HEK293 (cell line): ENCODE measurements around the gene GBX1.

ENCODE experiments used
- CTCF ChIA-PET: fragments of 350-600 bp; formaldehyde crosslinking; extraction: SDS; loops from one replicate; lab custom pipeline; 2021; ENCODE audit warnings: antibody characterized with exemption; lab: Yijun Ruan, JAX
- POLR2A ChIA-PET: fragments of 300-600 bp; formaldehyde crosslinking; extraction: SDS; loops from one replicate; lab custom pipeline; 2020; ENCODE audit warnings: antibody characterized with exemption, inconsistent platforms; lab: Yijun Ruan, JAX
- H3K27ac ChIP-seq: fragments of 200-500 bp; sonication (Bioruptor generic); 2 replicates; pipeline ENCODE4 v1.5.1; 2014; ENCODE audit warnings: low read depth, low read length, control low read depth, inconsistent platforms; ENCODE audit errors: extremely low read depth
- H3K36me3 ChIP-seq, 2 experiments: fragments of 200-500 bp in 1 of 2; sonication (Bioruptor generic) in 1 of 2; 1 replicate in 1 of 2; 2 replicates in 1 of 2; pipeline ENCODE4 v1.5.1; 2014 to 2017; ENCODE audit warnings: inconsistent platforms in 2 of 2, low read length in 2 of 2; ENCODE audit not compliant: control insufficient read depth in 2 of 2, insufficient read depth in 1 of 2
- H3K4me1 ChIP-seq: fragments of 200-500 bp; sonication (Bioruptor generic); 2 replicates; pipeline ENCODE4 v1.5.1; 2014; ENCODE audit warnings: mild to moderate bottlenecking, low read length, inconsistent platforms; ENCODE audit not compliant: control insufficient read depth, insufficient read depth
- H3K4me3 ChIP-seq: 2 replicates; pipeline ENCODE4 v1.5.1; 2011; ENCODE audit warnings: low read depth, mild to moderate bottlenecking, control low read depth, low read length, moderate library complexity
- H3K9me3 ChIP-seq: fragments of 200-500 bp; sonication (Bioruptor generic); 2 replicates; pipeline ENCODE4 v1.5.1; 2014; ENCODE audit warnings: low read depth, low read length, inconsistent platforms; ENCODE audit not compliant: control insufficient read depth, insufficient read depth
- BCL6B ChIP-seq: fragments of 450-650 bp; formaldehyde crosslinking; IDR thresholded peaks from 2 replicates; pipeline ENCODE4 v1.5.1; 2017; ENCODE audit warnings: missing biosample characterization, missing genetic modification characterization
- GLIS1 ChIP-seq: fragments of 450-650 bp; formaldehyde crosslinking; IDR thresholded peaks from 2 replicates; pipeline ENCODE4 v1.5.1; 2016; ENCODE audit warnings: missing biosample characterization, missing genetic modification characterization
- PATZ1 ChIP-seq: fragments of 450-650 bp; formaldehyde crosslinking; IDR thresholded peaks from 2 replicates; pipeline ENCODE4 v1.5.1; 2016; ENCODE audit warnings: missing biosample characterization, missing genetic modification characterization
- PRDM10 ChIP-seq: fragments of 450-650 bp; formaldehyde crosslinking; IDR thresholded peaks from 2 replicates; pipeline ENCODE4 v1.5.1; 2016; ENCODE audit warnings: missing biosample characterization, missing genetic modification characterization
- ZFHX2 ChIP-seq: fragments of 450-650 bp; formaldehyde crosslinking; conservative IDR thresholded peaks from 2 replicates; pipeline ENCODE4 v1.5.1; 2016; ENCODE audit warnings: missing biosample characterization, missing genetic modification characterization
- ZIC2 ChIP-seq: fragments of 450-650 bp; formaldehyde crosslinking; IDR thresholded peaks from 2 replicates; pipeline ENCODE4 v1.5.1; 2016; ENCODE audit warnings: missing biosample characterization, missing genetic modification characterization
- ZNF280C ChIP-seq: fragments of 450-650 bp; formaldehyde crosslinking; IDR thresholded peaks from 2 replicates; pipeline ENCODE4 v1.5.1; 2016; ENCODE audit warnings: missing biosample characterization, missing genetic modification characterization
- ZNF350 ChIP-seq: fragments of 450-650 bp; formaldehyde crosslinking; IDR thresholded peaks from 2 replicates; pipeline ENCODE4 v1.5.0; 2017; ENCODE audit warnings: missing biosample characterization, mild to moderate bottlenecking, missing genetic modification characterization
- ZNF416 ChIP-seq: fragments of 450-650 bp; formaldehyde crosslinking; IDR thresholded peaks from 2 replicates; pipeline ENCODE4 v1.5.1; 2016; ENCODE audit warnings: missing biosample characterization, missing genetic modification characterization
- ZNF501 ChIP-seq: fragments of 450-650 bp; formaldehyde crosslinking; IDR thresholded peaks from 2 replicates; pipeline ENCODE4 v1.5.1; 2016; ENCODE audit warnings: missing biosample characterization, missing genetic modification characterization
- ZNF544 ChIP-seq: fragments of 450-650 bp; formaldehyde crosslinking; IDR thresholded peaks from 2 replicates; pipeline ENCODE4 v1.5.0; 2017; ENCODE audit warnings: missing biosample characterization, missing genetic modification characterization
- ZNF571 ChIP-seq: fragments of 450-650 bp; formaldehyde crosslinking; IDR thresholded peaks from 2 replicates; pipeline ENCODE4 v1.5.0; 2017; ENCODE audit warnings: missing biosample characterization, missing genetic modification characterization
- ZNF580 ChIP-seq: fragments of 450-650 bp; formaldehyde crosslinking; IDR thresholded peaks from 2 replicates; pipeline ENCODE4 v1.5.1; 2016; ENCODE audit warnings: missing biosample characterization, missing genetic modification characterization
- ZNF623 ChIP-seq: fragments of 450-650 bp; formaldehyde crosslinking; IDR thresholded peaks from 2 replicates; pipeline ENCODE4 v1.5.1; 2016; ENCODE audit warnings: missing biosample characterization, missing genetic modification characterization
- ZNF639 ChIP-seq: fragments of 450-650 bp; formaldehyde crosslinking; IDR thresholded peaks from 2 replicates; pipeline ENCODE4 v1.5.1; 2016; ENCODE audit warnings: missing biosample characterization, missing genetic modification characterization
- ZNF776 ChIP-seq: fragments of 450-650 bp; formaldehyde crosslinking; IDR thresholded peaks from 2 replicates; pipeline ENCODE4 v1.5.0; 2017; ENCODE audit warnings: missing biosample characterization, missing genetic modification characterization, borderline replicate concordance

GBX1 gene

GRCh38 chr7:151101621-151102396 is 65.7 kb downstream of the GBX1 start:
- H3K36me3 ChIP-seq: peaks cover 0 to 32% of the 10 kb centered on the region in 2 experiments; a peak in 2 of 3 replicates
- H3K27ac ChIP-seq: no peak overlapping the region
- no peaks in the 10 kb centered on the region for H3K4me1 ChIP-seq
- TF ChIP-seq ZNF280C: no peak
- 0 out of 2 replicates have a peak, but pooled peaks have one; percentile 28 for TF ChIP-seq ZFHX2
- TF ChIP-seq ZNF350 (tag by site-specific recombination): no peak
- TF ChIP-seq, all 188 proteins: peak for 1
- Histone ChIP-seq H3K9me3 (no peaks in the 10 kb centered on the region), H3K4me3 (no peak overlapping the region)
- POLR2A ChIA-PET: no interaction called here
- CTCF ChIA-PET: interaction anchor here (0.7 to 4.0 kb wide), 2 partner anchors 9 to 206 kb away, joined by 3 to 23 read pairs; no protein-coding TSS in a partner anchor

- POLR2A ChIA-PET: no interaction called here
- H3K27ac ChIP-seq: no peak overlapping the region
- no peak overlapping the region for H3K4me3 ChIP-seq
- H3K9me3 ChIP-seq: no peaks in the 10 kb centered on the region
- H3K4me1 ChIP-seq: no peaks in the 10 kb centered on the region
- H3K36me3 ChIP-seq: peaks cover 0 to 33% of the 10 kb centered on the region in 2 experiments; a peak in 2 of 3 replicates
- CTCF ChIA-PET: interaction anchor here (0.6 to 4.0 kb wide), 3 partner anchors 10 to 131 kb away, joined by 3 to 23 read pairs (median 3); no protein-coding TSS in a partner anchor
- TF ChIP-seq ZIC2 (tag by site-specific recombination) (peak; percentile 50; the same call in 1 of the 2 replicates), ZNF416 (tag by site-specific recombination) (no peak)
- TF ChIP-seq, all 188 proteins: peak for 1
Observed at GRCh38 chr7:151100921-151101320, 66.6 kb downstream of the GBX1 start.

GRCh38 chr7:151099486-151100211 is 67.8 kb downstream of the GBX1 start:
- no peaks in the 10 kb centered on the region for H3K4me1 ChIP-seq
- H3K36me3 ChIP-seq: peaks cover 0 to 28% of the 10 kb centered on the region in 2 experiments; a peak in 2 of 3 replicates
- no peaks in the 10 kb centered on the region for H3K9me3 ChIP-seq
- H3K27ac ChIP-seq: no peak overlapping the region
- CTCF ChIA-PET: interaction anchor here (0.6 to 4.0 kb wide), 2 partner anchors 11 to 15 kb away, joined by 3 to 23 read pairs; no protein-coding TSS in a partner anchor
- POLR2A ChIA-PET: no interaction called here
- no peak overlapping the region for H3K4me3 ChIP-seq
- TF ChIP-seq ZIC2 (tag by site-specific recombination) (0 out of 2 replicates have a peak, but pooled peaks have one; percentile 5), ZNF544 (no peak), BCL6B (tag by site-specific recombination) (no peak), ZNF623 (tag by site-specific recombination) (no peak), PRDM10 (tag by site-specific recombination) (peak; percentile 92), ZNF580 (tag by site-specific recombination) (no peak), GLIS1 (peak; percentile 47), ZNF571 (tag by site-specific recombination) (no peak), PATZ1 (0 out of 2 replicates have a peak, but pooled peaks have one; percentile 29), ZNF501 (no peak), ZNF776 (tag by site-specific recombination) (no peak), ZNF639 (tag by site-specific recombination) (no peak)
